ENCODE results near the gene IGF2BP2. TPM values are rescaled to one million over a fixed set of nuclear protein-coding genes. Genes with fewer than 3 reads are reported as not detected.
A peak's percentile ranks its signal among the peaks of the same experiment; 100 is the strongest.

Gene IGF2BP2
- total RNA-seq, 2 donors from 2014 or later, result 143 to 162 TPM

DNA sequence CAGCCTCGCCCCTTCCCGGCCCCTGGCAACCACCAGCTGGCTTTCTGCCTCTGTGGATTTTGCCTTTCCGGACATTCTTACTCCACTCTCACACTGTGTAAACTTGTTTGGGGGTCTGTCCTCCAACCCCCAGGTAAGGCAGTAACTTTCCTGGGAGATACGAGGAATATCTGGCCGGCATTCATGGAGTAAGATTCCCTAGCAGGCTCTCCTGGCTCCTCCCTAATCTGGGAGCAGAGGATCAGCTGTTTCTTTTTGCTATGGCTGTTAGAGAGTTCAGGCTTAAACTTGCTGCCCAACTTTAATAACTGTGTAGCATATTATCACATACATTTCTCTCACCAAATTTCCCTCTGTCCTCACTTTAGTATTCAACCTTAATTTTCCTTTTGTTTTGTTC is 64.3 kb downstream of the IGF2BP2 start:
- TF ChIP-seq CTCF (conservative IDR thresholded peaks at IDR 0.05), result no peak
- no peaks in the 10 kb centered on the region for H3K27me3 Mint-ChIP-seq (ENCODE audit: insufficient read depth)
- H3K9me3 Mint-ChIP-seq, result peaks cover 11% of the 10 kb centered on the region
- no peak overlapping the region for H3K27ac Mint-ChIP-seq
- Histone ChIP-seq H3K4me3 (ENCODE audit: low read length) (no peak overlapping the region), H3K27ac (ENCODE audit: low read depth, low read length) (no peak overlapping the region), H3K27me3 (ENCODE audit: control insufficient read depth, insufficient read depth, low read length, poor library complexity, severe bottlenecking) (no peaks in the 10 kb centered on the region), H3K4me1 (ENCODE audit: control insufficient read depth, insufficient read depth, low read length) (peaks cover 22% of the 10 kb centered on the region), H3K36me3 (ENCODE audit: control insufficient read depth, insufficient read depth, low read length) (peaks cover 22% of the 10 kb centered on the region), H3K9ac (ENCODE audit: extremely low read depth, low read length, poor library complexity, severe bottlenecking) (no peak overlapping the region), H3K9me3 (ENCODE audit: control insufficient read depth, low read length) (peaks cover 19% of the 10 kb centered on the region)
- DNase-seq, result no peak
- H3K36me3 Mint-ChIP-seq (ENCODE audit: low read depth), result peaks cover 19% of the 10 kb centered on the region
- H3K4me1 Mint-ChIP-seq, result peaks cover 64% of the 10 kb centered on the region
- 80 to 88% methylated on average over 1 to 5 of the region's 5 CpGs for WGBS, 2 experiments (ENCODE audit: insufficient coverage in 1 of 2, insufficient read length in 1 of 2)
- H3K4me3 Mint-ChIP-seq, result no peak overlapping the region

GRCh38 chr3:185760088-185760487 is 64.8 kb downstream of the IGF2BP2 start:
- no peak overlapping the region for H3K9ac ChIP-seq (ENCODE audit: extremely low read depth, low read length, poor library complexity, severe bottlenecking)
- no peak overlapping the region for H3K4me3 ChIP-seq (ENCODE audit: low read length)
- no peaks in the 10 kb centered on the region for H3K27me3 Mint-ChIP-seq (ENCODE audit: insufficient read depth)
- no peak for TF ChIP-seq CTCF (conservative IDR thresholded peaks at IDR 0.05)
- no peak overlapping the region for H3K4me3 Mint-ChIP-seq
- no peak for DNase-seq
- peaks cover 15% of the 10 kb centered on the region for H3K9me3 Mint-ChIP-seq
- peaks cover 61% of the 10 kb centered on the region for H3K4me1 Mint-ChIP-seq
- H3K36me3 ChIP-seq (ENCODE audit: control insufficient read depth, insufficient read depth, low read length), result peaks cover 26% of the 10 kb centered on the region
- H3K9me3 ChIP-seq (ENCODE audit: control insufficient read depth, low read length), result peaks cover 23% of the 10 kb centered on the region
- 97% methylated on average over 2 of the region's 2 CpGs; no CpG with 5 or more reads in 1 of the 2 experiments for WGBS, 2 experiments (ENCODE audit: insufficient coverage in 1 of 2, insufficient read length in 1 of 2)
- no peaks in the 10 kb centered on the region for H3K27me3 ChIP-seq (ENCODE audit: control insufficient read depth, insufficient read depth, low read length, poor library complexity, severe bottlenecking)
- no peak overlapping the region for H3K27ac ChIP-seq (ENCODE audit: low read depth, low read length)
- H3K27ac Mint-ChIP-seq, result no peak overlapping the region
- H3K4me1 ChIP-seq (ENCODE audit: control insufficient read depth, insufficient read depth, low read length), result peaks cover 22% of the 10 kb centered on the region
- H3K36me3 Mint-ChIP-seq (ENCODE audit: low read depth), result peaks cover 24% of the 10 kb centered on the region

- Histone ChIP-seq H3K9ac (ENCODE audit: extremely low read depth, low read length, poor library complexity, severe bottlenecking) (no peak overlapping the region), H3K27me3 (ENCODE audit: control insufficient read depth, insufficient read depth, low read length, poor library complexity, severe bottlenecking) (no peaks in the 10 kb centered on the region), H3K4me1 (ENCODE audit: control insufficient read depth, insufficient read depth, low read length) (peaks cover 17% of the 10 kb centered on the region), H3K27ac (ENCODE audit: low read depth, low read length) (no peak overlapping the region), H3K36me3 (ENCODE audit: control insufficient read depth, insufficient read depth, low read length) (peaks cover 26% of the 10 kb centered on the region), H3K4me3 (ENCODE audit: low read length) (peak overlapping the region; percentile 6), H3K9me3 (ENCODE audit: control insufficient read depth, low read length) (peaks cover 26% of the 10 kb centered on the region)
- Mint-ChIP-seq H3K27me3 (ENCODE audit: insufficient read depth) (no peaks in the 10 kb centered on the region), H3K9me3 (peaks cover 21% of the 10 kb centered on the region), H3K36me3 (ENCODE audit: low read depth) (peaks cover 29% of the 10 kb centered on the region), H3K27ac (no peak overlapping the region), H3K4me1 (peaks cover 61% of the 10 kb centered on the region), H3K4me3 (no peak overlapping the region)
- 86 to 92% methylated on average over 4 to 6 of the region's 6 CpGs for WGBS, 2 experiments (ENCODE audit: insufficient coverage in 1 of 2, insufficient read length in 1 of 2)
- TF ChIP-seq CTCF (conservative IDR thresholded peaks at IDR 0.05), result no peak
- no peak for DNase-seq
These were observed 65.3 kb downstream of the IGF2BP2 start for GRCh38 chr3:185759512-185759911.

Measured in endodermal cell (in vitro differentiated cells).